Measurements from ENCODE around the gene TTC7B.
A peak's percentile ranks its signal among the peaks of the same experiment; 100 is the strongest.

Gene TTC7B

GRCh38 chr14:90740946-90741681, 75.1 kb downstream of the TTC7B start:
- DNase-seq (ENCODE audit: low spot score) = no peak

- no peak for DNase-seq (ENCODE audit: low spot score)
Measured at GRCh38 chr14:90740081-90740480, 76.1 kb downstream of the TTC7B start.

GRCh38 chr14:90739318-90740068, 76.7 kb downstream of the TTC7B start:
- DNase-seq (ENCODE audit: low spot score) = no peak

GRCh38 chr14:90733139-90733808, 83.0 kb downstream of the TTC7B start:
- no peak for DNase-seq (ENCODE audit: low spot score)

- no peak for DNase-seq (ENCODE audit: low spot score)
Measured at GRCh38 chr14:90732718-90733117, 83.5 kb downstream of the TTC7B start.

GRCh38 chr14:90732139-90732538, 84.1 kb downstream of the TTC7B start:
- DNase-seq (ENCODE audit: low spot score) = no peak

- no peak for DNase-seq (ENCODE audit: low spot score)
Measured at GRCh38 chr14:90731487-90731886, 84.7 kb downstream of the TTC7B start.

GRCh38 chr14:90730206-90730766, 85.9 kb downstream of the TTC7B start:
- no peak for DNase-seq (ENCODE audit: low spot score)

- DNase-seq (ENCODE audit: low spot score) = no peak
Measured at GRCh38 chr14:90728951-90729350, 87.3 kb downstream of the TTC7B start.

GRCh38 chr14:90727082-90727481, 89.1 kb downstream of the TTC7B start:
- DNase-seq (ENCODE audit: low spot score) = no peak

- DNase-seq (ENCODE audit: low spot score) = no peak
Measured at GRCh38 chr14:90726656-90727055, 89.6 kb downstream of the TTC7B start.

GRCh38 chr14:90724866-90725265, 91.4 kb downstream of the TTC7B start:
- DNase-seq (ENCODE audit: low spot score) = no peak

GRCh38 chr14:90722590-90722989, 93.6 kb downstream of the TTC7B start:
- no peak for DNase-seq (ENCODE audit: low spot score)

- DNase-seq (ENCODE audit: low spot score) = no peak
Measured at GRCh38 chr14:90721619-90722305, 94.5 kb downstream of the TTC7B start.

GRCh38 chr14:90720832-90721231, 95.4 kb downstream of the TTC7B start:
- no peak for DNase-seq (ENCODE audit: low spot score)

GRCh38 chr14:90720336-90720735, 95.9 kb downstream of the TTC7B start:
- DNase-seq (ENCODE audit: low spot score) = peak; percentile 22

GRCh38 chr14:90717916-90718315, 98.3 kb downstream of the TTC7B start:
- no peak for DNase-seq (ENCODE audit: low spot score)

- no peak for DNase-seq (ENCODE audit: low spot score)
Measured at GRCh38 chr14:90715993-90716392, 100.2 kb downstream of the TTC7B start.

GRCh38 chr14:90715495-90715894, 100.7 kb downstream of the TTC7B start:
- DNase-seq (ENCODE audit: low spot score) = no peak

GRCh38 chr14:90714811-90715210, 101.4 kb downstream of the TTC7B start:
- no peak for DNase-seq (ENCODE audit: low spot score)

GRCh38 chr14:90704738-90705392, 111.4 kb downstream of the TTC7B start:
- DNase-seq (ENCODE audit: low spot score) = no peak
